Mucosa of descending colon (tissue), 3 donors: Measurements from ENCODE around the gene SPON1. TPM values are rescaled to one million over a fixed set of nuclear protein-coding genes. Genes with fewer than 3 reads are reported as not detected.
"Not testable (repeated sequence)": the region's sequence is repeated elsewhere in the genome, so short reads cannot be mapped to it uniquely, and the experiment has no call there.

Experiments
- ATAC-seq: fragments of 200-7000 bp; cut with Tn5 transposase; one replicate; pipeline ENCODE4 v1.9.1; 2020; ENCODE audit warnings: mild to moderate bottlenecking, moderate library complexity
- DNase-seq, 3 donors: peaks; one replicate each; pipeline ENCODE4 v3.0.0-alpha.2; 2020
- H3K36me3 ChIP-seq: fragments of 200-600 bp; one replicate; pipeline ENCODE4 v1.8.0; 2021; ENCODE audit warnings: low read depth, mild to moderate bottlenecking
- H3K4me1 ChIP-seq: fragments of 200-600 bp; one replicate; pipeline ENCODE4 v1.8.0; 2021; ENCODE audit warnings: low read depth, mild to moderate bottlenecking
- H3K4me3 ChIP-seq: fragments of 200-600 bp; one replicate; pipeline ENCODE4 v1.8.0; 2021; ENCODE audit warnings: mild to moderate bottlenecking
- H3K9me3 ChIP-seq: fragments of 200-600 bp; one replicate; pipeline ENCODE4 v1.8.0; 2021; ENCODE audit warnings: mild to moderate bottlenecking
- CTCF ChIP-seq: fragments of 200-600 bp; IDR thresholded peaks from one replicate; pipeline ENCODE4 v1.8.0; 2022; ENCODE audit warnings: antibody characterized with exemption, mild to moderate bottlenecking
- intact Hi-C, 2 donors: fragments of 100-400 bp; cut with DNase I in 1 of 2; cut with micrococcal nuclease in 1 of 2; formaldehyde crosslinking; loops; one replicate each; pipeline versions ENCODE4 v1.11.0 to v1.11.1; 2022; cut with DNase I, micrococcal nuclease
- total RNA-seq, 3 donors: library from RNA; stranded (reverse); fragmentation: NEBNext Ultra II Directional in 2 of 3; extraction: Animal tissue kit (Norgen Biotek cat#: 25700) in 2 of 3; gene quantifications; one replicate each; pipeline versions ENCODE4 v1.2.1 to v1.2.4, GENCODE V29; 2021 to 2023
- donor health status: DM: no; HTN: no; CAD: no; lungs with moderate emphysema.
- donor health status: DM: no; HTN: no; CAD: no.
- donor health status: DM: no; HTN: yes; CAD: no.

Gene SPON1
- total RNA-seq, 3 donors from 2014 or later: 43.6 to 85.5 (median 64.2) TPM

DNA sequence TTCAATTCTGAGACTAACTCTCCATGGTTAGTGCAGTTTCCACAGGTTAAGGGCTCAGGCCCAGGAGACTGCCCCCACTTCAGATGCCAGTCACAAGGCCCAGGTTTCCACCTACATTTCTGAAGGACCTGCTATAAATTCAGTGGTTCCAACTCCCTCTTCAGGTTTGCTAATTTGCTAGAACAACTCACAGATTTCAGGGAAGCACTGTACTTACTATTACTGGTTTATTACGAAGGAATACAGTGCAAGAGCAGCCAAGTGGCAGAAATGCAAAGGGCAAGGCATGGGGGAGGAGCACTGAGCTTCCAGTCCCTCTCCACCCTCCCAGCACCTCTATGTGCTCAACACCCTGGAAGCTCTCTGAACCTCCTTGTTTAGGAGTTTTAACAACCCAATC lies 39.3 kb upstream of the SPON1 start:
- Histone ChIP-seq H3K4me1 (no peaks in the 10 kb centered on the region), H3K36me3 (no peaks in the 10 kb centered on the region), H3K9me3 (no peaks in the 10 kb centered on the region), H3K4me3 (no peak overlapping the region)
- peak in 1 of 3 donors; percentile 29 for DNase-seq
- TF ChIP-seq CTCF: no peak
- intact Hi-C loops: no loop called here
- ATAC-seq: peak; percentile 72

DNA sequence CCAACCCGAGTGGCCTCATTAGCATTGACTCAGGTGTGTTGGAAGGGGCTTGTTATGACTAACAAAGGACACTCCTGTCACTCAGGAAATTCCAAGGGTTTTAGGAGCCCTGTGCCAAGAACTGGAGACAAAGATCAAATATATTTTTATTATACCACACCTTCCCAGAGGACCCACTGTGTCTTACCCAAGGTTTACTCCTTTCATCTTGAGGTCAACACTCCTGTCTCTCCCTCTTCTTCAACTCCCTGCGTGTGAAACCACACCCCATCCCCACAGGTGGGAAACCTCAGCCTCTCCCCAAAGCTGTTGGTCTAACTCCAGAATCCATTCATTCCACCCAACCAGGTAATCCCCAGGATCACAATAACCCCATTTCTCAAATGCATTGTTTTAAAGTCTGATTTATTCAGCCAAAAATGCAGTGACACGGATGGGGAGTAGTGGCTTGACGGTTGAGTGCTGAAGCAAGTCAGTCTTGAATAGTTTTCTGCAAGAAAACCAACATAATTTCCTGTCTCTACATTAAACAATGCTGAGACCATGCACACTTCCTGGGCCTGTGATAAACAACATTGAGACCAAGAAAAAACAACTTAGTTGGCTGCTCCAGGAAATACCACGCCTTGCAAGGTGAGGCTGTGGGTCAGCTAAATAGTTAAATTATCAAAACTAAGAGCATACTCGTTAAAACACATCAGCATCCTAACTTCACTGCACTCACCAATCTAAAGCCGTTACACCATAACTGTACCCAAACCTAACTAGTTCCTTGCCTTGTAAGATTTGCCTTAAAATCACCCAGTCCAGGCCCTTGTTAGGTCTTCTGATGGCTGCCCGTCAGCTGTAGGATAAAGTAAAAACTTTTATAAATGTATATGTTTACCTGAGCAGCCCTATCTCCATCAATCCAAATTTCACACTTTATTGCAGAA lies 38.5 kb upstream of the SPON1 start:
- Histone ChIP-seq H3K4me3 (no peak overlapping the region), H3K9me3 (no peaks in the 10 kb centered on the region), H3K36me3 (no peaks in the 10 kb centered on the region), H3K4me1 (no peaks in the 10 kb centered on the region)
- DNase-seq (no peak), ATAC-seq (peak; percentile 72)
- intact Hi-C loops: no loop called here
- no peak for TF ChIP-seq CTCF

- no peak for DNase-seq
- intact Hi-C loops: no loop called here
- TF ChIP-seq CTCF: no peak
- Histone ChIP-seq H3K4me3 (no peak overlapping the region), H3K4me1 (no peaks in the 10 kb centered on the region), H3K36me3 (no peaks in the 10 kb centered on the region), H3K9me3 (no peaks in the 10 kb centered on the region)
- ATAC-seq: peak; percentile 15
Observed at GRCh38 chr11:13924801-13925327, 37.7 kb upstream of the SPON1 start.

DNA sequence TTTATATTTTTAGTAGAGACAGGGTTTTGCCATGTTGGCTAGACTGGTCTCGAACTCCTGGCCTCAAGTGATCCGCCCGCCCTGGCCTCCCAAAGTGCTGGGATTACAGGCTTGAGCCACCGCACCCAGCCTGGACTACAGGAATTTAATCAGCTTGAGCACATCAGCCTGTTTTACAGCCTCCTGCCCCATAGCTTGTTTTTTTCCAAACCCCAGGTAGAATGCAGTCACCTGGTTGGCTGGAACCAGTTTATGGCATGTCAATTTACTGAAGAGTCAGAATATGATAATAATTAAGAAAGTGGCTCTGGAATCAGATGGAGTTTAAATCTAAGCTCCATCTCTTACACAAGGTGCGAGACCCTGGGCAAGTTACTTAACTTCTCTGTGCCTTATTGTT lies 36.2 kb upstream of the SPON1 start:
- H3K36me3 ChIP-seq, ATAC-seq: not testable (repeated sequence)

GRCh38 chr11:13926981-13927380 lies 35.5 kb upstream of the SPON1 start:
- Histone ChIP-seq H3K36me3 (no peaks in the 10 kb centered on the region), H3K9me3 (no peaks in the 10 kb centered on the region), H3K4me1 (no peaks in the 10 kb centered on the region), H3K4me3 (no peak overlapping the region)
- intact Hi-C loops: no loop called here
- ATAC-seq: no peak
- no peak for DNase-seq
- TF ChIP-seq CTCF: no peak

More for the DNA sequence above, 36.2 kb upstream of the SPON1 start:
- DNase-seq, H3K4me3 ChIP-seq, H3K4me1 ChIP-seq, H3K9me3 ChIP-seq, intact Hi-C loops: not testable (repeated sequence)

DNA sequence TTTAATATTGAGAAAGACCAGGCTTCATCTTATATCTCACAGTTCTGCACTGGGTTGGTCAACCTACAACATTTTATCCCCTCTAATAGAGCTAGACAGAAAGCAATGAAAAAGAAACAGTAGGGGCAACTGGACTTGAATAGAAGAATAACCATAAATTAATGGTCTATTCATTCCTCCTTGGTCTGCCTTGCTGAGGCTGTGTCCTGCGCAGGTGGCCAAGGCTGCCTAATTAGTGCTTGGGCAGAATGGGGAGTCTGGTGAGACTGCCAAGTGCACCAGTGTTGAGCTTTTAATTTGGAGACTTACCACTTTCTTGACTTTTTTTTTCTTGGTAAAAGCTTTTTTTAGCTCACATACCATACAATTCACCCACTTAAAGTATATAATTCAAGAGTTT lies 35.0 kb upstream of the SPON1 start:
- H3K9me3 ChIP-seq: no peaks in the 10 kb centered on the region
- no peaks in the 10 kb centered on the region for H3K4me1 ChIP-seq
- ATAC-seq (no peak), DNase-seq (no peak)
- H3K4me3 ChIP-seq: no peak overlapping the region
- intact Hi-C loops: no loop called here
- H3K36me3 ChIP-seq: no peaks in the 10 kb centered on the region
- TF ChIP-seq CTCF: no peak
